ENCODE measurements around the gene COL23A1.

COL23A1 gene

GRCh38 chr5:178221853-178222252 is 368.3 kb downstream of the COL23A1 start:
- TF ChIP-seq CTCF (IDR thresholded peaks at IDR 0.05), result no peak
- H3K27ac ChIP-seq, result no peak overlapping the region

GRCh38 chr5:178221282-178221681 is 368.9 kb downstream of the COL23A1 start:
- no peak overlapping the region for H3K27ac ChIP-seq

More at GRCh38 chr5:178221853-178222252, 368.3 kb downstream of the COL23A1 start:
- DNase-seq (ENCODE audit: low spot score), result no peak
- no peak overlapping the region for H3K4me3 ChIP-seq

GRCh38 chr5:178218827-178219226 is 371.4 kb downstream of the COL23A1 start:
- no peak overlapping the region for H3K27ac ChIP-seq
- no peak for TF ChIP-seq CTCF (IDR thresholded peaks at IDR 0.05)
- no peak for DNase-seq (ENCODE audit: low spot score)
- H3K4me3 ChIP-seq, result no peak overlapping the region

More at GRCh38 chr5:178221282-178221681, 368.9 kb downstream of the COL23A1 start:
- H3K4me3 ChIP-seq, result no peak overlapping the region
- TF ChIP-seq CTCF (IDR thresholded peaks at IDR 0.05), result no peak
- no peak for DNase-seq (ENCODE audit: low spot score)

GRCh38 chr5:178218237-178218776 is 371.9 kb downstream of the COL23A1 start:
- no peak for DNase-seq (ENCODE audit: low spot score)
- no peak for TF ChIP-seq CTCF (IDR thresholded peaks at IDR 0.05)
- H3K4me3 ChIP-seq, result no peak overlapping the region
- no peak overlapping the region for H3K27ac ChIP-seq

- no peak overlapping the region for H3K27ac ChIP-seq
Measured at GRCh38 chr5:178216779-178217178, 373.4 kb downstream of the COL23A1 start.

GRCh38 chr5:178216088-178216534 is 374.1 kb downstream of the COL23A1 start:
- no peak for TF ChIP-seq CTCF (IDR thresholded peaks at IDR 0.05)
- H3K4me3 ChIP-seq, result no peak overlapping the region
- no peak overlapping the region for H3K27ac ChIP-seq
- DNase-seq (ENCODE audit: low spot score), result no peak

More at GRCh38 chr5:178216779-178217178, 373.4 kb downstream of the COL23A1 start:
- no peak overlapping the region for H3K4me3 ChIP-seq
- no peak for DNase-seq (ENCODE audit: low spot score)
- no peak for TF ChIP-seq CTCF (IDR thresholded peaks at IDR 0.05)

- DNase-seq (ENCODE audit: low spot score), result no peak
- TF ChIP-seq CTCF (IDR thresholded peaks at IDR 0.05), result no peak
- Histone ChIP-seq H3K4me3 (no peak overlapping the region), H3K27ac (no peak overlapping the region)
Measured at GRCh38 chr5:178215280-178216002, 374.8 kb downstream of the COL23A1 start.
